HG03342 (cell line): Measurements from ENCODE around the gene AP2A1.
"Not testable (repeated sequence)": the region's sequence is repeated elsewhere in the genome, so short reads cannot be mapped to it uniquely, and the experiment has no call there.

Source experiments
- ATAC-seq: cut with Tn5 transposase; IDR thresholded peaks from one replicate; pipeline ENCODE4 v1.9.1; 2021; ENCODE audit warnings: mild to moderate bottlenecking, moderate library complexity; ENCODE audit not compliant: unreplicated experiment

Gene AP2A1

GRCh38 chr19:49811328-49811727 is 44.5 kb downstream of the AP2A1 start:
- no peak for ATAC-seq

DNA sequence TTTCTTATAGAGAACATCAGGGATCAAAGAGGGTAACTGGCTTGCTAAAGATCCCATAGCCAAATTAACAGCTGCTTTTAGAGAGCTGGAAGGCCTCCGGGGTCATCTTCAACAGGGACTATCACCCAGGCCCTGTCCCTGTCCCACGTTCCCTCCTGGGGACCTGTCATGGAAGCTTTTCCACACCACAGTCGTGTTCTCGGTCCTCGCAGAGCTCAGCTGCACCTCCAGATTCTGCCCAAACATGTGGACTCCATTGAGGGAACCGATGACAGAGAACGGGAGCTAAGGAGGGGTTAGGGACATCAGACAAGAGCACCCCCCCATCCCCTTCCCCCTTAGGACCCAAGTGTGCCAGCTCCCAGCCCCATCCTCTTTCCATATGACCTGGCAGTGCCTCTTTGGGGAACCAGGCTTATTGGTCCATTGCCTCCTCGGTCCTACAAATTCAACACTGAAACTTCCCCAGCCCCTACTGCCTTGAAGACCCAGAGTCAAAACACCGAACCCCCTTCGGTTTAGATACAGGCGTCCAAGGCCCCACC is 45.7 kb downstream of the AP2A1 start:
- ATAC-seq, result no peak

DNA sequence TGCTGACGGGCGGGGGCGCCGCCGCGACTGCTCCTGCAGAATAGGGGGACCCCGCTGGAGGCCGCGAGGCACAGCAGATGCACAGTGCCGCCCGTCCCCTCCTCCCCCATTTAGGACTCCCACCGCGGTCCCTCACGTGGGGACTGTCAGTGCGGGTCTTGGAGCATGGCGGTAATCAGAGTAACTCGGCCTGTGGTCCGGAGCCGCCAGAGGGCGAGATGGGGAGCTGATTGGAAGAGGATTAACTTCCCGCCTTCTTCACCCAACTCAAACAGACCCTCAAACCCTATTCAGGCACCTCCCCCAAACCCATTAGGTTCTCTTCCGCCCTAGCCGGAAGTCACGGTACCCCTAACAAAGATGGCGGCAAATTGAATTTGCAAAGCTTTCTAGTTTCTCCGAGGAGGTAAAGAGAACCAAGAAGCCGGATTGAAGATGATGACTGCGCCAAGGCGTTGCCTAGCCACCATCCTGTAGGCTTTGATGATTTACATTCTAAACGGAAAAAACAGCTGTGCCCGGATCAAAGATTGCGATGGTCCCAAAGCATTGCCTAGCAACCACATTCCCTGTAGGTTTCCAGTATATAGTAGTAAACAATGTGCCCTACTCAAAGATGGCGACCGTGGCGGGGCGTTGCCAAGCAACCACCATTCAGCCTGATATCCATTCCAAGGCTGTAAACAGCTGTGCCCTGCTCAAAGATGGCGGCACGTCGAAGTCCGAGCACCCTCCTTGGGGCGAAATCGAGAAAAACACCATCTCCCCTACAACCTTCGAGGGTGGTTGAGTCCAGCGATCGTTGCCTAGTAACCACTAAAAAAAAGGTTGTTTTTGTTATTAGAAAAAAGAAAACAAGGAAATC is 46.4 kb downstream of the AP2A1 start, which contains the start of gene FUZ:
Gene FUZ (minus strand): TSS at position 296 of the 865 bp plus-strand sequence. CDS start 186 bp downstream, at position 110.
- peak; percentile 45 for ATAC-seq

GRCh38 chr19:49814010-49814409 is 47.2 kb downstream of the AP2A1 start:
- no peak for ATAC-seq

DNA sequence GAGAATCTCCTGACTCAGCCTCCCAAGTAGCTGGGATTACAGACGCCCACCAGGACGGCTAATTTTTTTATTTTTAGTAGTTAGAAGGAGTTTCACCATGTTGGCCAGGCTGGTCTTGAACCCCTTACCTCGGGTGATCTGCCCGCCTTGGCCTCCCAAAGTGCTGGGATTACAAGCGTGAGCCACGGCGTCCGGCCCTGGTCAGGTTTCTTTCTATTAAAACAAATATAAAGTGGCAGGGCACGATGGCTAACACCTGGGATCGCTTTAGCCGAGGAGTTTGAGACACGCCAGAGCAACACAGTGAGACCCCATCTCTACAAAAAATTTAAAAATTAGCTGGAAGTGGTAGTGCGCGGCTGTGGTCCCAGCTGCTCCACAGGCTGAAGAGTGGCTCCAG is 49.8 kb downstream of the AP2A1 start:
- no peak for ATAC-seq

DNA sequence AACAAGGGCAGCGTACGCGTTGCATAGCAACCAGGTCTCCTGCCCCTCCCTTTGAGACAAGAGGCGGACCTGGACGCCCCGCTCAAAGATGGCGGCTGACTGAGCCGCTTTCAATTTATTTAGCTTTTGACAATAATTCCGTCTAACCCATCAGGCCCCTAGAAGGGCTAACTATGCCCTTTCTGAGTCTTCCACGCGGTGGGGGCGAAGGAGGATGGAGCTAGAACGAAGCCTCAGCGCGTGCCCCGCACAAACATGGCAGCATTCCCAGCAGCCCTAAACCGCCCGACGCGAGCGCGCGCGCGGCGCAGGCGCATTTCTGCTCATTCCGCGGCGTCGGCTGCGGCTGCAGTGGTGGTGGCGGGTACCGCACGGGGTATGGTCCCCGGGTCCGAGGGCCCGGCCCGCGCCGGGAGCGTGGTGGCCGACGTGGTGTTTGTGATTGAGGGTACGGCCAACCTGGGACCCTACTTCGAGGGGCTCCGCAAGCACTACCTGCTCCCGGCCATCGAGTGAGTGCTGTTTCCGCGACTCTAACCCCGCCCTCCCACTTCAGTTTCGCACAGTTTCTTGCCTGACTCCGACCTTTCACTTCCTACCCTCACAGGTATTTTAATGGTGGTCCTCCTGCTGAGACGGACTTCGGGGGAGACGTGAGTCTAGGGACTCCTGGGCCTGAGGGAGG is 51.3 kb downstream of the AP2A1 start, which contains the start of gene MED25:
Gene MED25 (plus strand): TSS at position 326 of the 685 bp plus-strand sequence. CDS start 53 bp downstream, at position 379.
- peak; percentile 52 for ATAC-seq

DNA sequence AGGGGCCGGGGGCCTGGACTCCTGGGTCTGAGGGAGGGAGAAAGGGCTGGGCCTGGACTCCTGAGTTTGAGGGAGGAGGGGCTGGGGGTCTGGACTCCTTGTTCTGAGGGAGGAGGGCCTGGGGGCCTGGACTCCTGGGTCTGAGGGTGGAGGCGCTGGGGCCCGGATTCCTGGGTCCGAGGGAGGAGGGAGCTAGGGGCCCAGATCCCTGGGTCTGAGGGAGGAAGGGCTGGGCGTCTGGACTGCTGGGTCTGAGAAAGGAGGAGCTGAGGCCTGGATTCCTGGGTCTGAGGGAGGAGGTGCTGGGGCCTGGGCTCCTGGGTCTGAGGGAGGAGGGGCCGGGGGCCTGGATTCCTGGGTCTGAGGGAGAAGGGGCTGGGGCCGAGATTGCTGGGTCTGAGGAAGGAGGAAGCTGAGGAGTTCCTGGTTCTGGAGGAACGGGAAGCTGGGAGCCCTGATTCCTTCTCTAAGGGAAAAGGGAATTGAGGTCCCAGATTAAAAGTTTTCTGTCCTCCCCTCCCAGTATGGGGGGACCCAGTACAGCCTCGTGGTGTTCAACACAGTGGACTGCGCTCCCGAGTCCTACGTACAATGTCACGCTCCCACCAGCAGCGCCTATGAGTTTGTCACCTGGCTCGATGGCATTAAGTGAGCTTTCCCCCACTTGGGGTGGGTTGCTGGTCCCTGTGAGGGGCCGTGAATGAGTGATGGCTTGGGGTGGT is 52.0 kb downstream of the AP2A1 start:
- ATAC-seq, result no peak

DNA sequence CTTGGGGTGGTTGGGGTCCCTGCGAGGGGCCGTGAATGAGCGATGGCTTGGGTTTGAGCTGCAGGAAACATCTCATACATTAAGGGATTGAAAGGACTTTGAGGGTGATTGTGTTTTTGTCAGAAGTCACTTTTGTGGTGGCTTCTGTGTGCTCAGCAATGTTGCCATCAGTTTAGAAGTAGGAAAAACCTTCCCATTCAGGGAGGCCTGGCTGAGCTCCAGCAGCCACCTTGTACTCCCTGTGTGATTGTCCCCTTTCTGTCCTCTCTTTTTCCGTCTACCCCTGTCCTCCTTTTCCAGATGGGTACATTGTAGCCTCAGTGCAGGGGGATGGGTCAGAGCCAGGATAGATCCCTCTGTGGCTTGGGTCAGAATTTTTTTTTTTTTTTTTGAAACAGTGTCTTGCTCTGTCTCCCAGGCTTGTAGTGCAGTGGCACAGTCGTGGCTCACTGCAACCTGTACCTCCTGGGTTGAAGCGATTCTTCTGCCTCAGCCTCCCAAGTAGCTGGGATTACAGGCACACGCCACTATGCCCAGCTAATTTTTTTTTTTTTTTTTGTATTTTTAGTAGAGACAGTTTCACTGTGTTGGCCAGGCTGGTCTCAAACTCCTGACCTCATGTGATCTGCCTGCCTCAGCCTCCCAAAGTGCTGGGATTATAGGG is 52.8 kb downstream of the AP2A1 start:
- ATAC-seq, result not testable (repeated sequence)

- no peak for ATAC-seq
Measured at GRCh38 chr19:49820125-49820524, 53.3 kb downstream of the AP2A1 start.

DNA sequence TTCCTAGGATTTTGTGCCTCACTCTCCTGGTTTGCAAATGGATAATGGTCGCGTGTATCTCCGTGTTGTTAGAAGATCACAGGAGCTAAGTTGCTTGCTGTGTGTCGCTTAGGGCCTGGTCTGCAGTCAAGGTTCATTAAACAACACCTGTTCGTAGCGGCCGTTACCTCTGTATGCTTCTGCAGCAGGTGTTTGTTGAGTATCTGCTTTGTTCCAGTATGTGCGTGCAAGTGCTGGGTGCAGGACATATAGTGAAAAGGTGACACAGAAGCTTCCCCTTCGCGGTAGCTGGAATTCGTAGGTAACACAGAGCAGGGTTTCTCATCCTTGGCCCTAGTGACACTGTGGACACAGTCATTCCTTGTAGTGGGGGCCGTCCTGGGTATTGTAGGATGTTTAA is 56.7 kb downstream of the AP2A1 start:
- ATAC-seq, result no peak

DNA sequence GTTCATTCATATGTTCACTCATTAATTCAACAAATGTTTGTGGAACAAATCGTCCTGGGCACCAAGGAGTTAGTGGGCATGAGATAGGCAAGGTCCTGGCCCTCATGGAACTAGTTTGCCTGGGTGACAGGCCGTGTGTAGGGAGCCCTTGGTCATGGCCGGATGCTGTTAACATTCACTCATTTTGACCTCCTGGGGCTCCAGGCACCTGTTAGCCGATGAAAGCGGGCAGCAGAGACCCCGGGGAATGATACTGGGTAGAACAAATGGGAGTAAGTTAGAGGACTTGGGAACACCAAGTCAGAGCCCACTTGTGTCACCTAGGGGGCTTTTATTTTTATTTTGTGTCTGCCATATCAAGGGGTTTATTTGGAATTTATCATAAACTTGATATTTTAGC is 57.9 kb downstream of the AP2A1 start:
- ATAC-seq, result no peak

- ATAC-seq, result no peak
Measured at GRCh38 chr19:49827034-49827433, 60.2 kb downstream of the AP2A1 start.

GRCh38 chr19:49829200-49829599 is 62.4 kb downstream of the AP2A1 start:
- no peak for ATAC-seq

- no peak for ATAC-seq
Measured at GRCh38 chr19:49829721-49830120, 62.9 kb downstream of the AP2A1 start.

DNA sequence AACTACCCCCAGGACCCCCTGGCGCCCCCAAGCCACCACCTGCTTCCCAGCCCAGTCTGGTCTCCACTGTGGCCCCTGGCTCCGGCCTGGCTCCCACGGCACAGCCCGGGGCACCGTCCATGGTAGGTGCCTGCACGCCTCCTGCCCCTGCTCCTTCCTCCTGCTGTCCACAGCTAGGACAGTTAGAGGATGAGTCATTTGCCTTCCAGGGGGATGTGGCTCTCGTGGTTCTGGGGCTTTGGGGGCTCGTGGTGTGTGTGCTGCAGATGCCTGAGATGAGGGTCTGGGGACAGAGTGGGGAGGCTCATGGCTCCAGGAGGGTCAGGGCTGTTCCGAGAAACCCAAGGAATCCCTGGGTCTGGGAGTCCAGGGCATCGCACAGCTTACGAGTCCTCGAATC is 64.0 kb downstream of the AP2A1 start:
- ATAC-seq, result no peak

DNA sequence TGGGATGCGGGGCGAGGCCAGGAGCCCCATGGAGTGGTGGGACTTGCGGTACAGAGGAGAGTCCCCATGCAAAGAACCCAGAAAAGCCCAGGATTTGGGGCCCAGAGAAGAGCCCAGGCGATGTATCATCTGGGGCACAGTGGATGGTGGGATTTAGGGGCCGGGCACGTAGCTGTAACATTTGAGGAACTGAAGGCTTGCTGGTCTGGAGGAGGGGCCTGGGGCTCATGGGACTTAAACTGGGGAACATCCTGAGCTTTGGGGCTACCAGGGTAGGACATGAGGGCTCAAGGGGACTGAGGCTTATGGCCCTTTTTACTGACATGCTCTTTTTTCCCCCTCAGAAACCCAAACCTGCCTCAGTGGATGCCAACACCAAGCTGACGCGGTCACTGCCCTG is 64.8 kb downstream of the AP2A1 start:
- ATAC-seq, result no peak

DNA sequence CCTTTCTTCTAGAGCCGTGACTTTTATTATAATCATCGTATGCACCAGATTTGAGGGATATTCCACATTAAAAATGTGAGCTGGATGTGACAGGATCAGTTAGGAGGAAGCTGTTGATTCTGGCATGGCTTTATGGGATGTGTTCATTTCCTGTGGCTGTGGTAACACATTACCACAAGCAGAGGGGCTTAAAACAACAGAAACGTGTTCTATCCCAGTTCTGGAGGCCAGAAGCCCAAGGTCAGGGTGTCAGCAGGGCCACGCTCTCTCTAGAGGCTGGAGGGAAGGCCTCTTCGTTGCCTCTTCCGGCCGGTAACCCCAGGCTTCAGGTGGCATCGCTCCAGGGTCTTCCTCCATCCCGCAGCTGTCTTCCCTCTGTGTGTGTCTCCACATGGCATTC is 65.8 kb downstream of the AP2A1 start:
- ATAC-seq, result no peak

DNA sequence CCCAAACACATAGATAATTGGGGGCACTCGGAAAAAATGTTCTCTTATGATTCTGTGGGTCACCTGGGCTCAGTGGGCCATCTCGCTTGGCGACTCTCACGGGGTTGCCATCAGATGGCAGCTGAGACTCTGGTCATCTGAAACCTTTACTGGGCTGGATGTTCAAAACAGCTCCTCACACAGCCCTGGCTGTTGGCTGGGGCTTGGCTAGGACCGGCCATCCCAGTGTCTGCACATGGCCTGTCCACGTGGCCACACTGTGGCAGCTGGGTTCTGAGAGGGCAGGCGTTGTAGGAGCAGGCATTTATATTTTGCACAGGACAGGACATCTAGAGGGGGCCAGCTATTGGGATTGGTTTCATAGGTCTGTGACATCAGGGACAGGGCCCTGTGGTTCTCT is 66.8 kb downstream of the AP2A1 start:
- no peak for ATAC-seq

DNA sequence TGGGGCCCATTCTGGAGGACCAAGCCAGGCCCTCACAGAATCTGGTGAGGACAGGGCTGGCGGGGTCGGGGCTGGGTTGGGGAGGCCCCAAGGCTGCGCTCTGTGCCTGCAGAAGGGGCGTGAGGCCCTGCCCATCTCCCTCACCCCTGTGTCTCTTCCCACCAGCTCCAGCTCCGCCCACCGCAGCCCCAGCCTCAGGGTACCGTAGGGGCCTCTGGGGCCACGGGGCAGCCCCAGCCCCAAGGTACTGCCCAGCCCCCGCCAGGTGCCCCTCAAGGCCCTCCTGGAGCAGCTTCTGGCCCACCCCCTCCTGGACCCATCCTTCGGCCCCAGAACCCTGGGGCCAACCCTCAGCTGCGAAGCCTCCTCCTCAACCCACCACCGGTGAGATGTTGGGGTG is 68.8 kb downstream of the AP2A1 start:
- ATAC-seq, result no peak

DNA sequence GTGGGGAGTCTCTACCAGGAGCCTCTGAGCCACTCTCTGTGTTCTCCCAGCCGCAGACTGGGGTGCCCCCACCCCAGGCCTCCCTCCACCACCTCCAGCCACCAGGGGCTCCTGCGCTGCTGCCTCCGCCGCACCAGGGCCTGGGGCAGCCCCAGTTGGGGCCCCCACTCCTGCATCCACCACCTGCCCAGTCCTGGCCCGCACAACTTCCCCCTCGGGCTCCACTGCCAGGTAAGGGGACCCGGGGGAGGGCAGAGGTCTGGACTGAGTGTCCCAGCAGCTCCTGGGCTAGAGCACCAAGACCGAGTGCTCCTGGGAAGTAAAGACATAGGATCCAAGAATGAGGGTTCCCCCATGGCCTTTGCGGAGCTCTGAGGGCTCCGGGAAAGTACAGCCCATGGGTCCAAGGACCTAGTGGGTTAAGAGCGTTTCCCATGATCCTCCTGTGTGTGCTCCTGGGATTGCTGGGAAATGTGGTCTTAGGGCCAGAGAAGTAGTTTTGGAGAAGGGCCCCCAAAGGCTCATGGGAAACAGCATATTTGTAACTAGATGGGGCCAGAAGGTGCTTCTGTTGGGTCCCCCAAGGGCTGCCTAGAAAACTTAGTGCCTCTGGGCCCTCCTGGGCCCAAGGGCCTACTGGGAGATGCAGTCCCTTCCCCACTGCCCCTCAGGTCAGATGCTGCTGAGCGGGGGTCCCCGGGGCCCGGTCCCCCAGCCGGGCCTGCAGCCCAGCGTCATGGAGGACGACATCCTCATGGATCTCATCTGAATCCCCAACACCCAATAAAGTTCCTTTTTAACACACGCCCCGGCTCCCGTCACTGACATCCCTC is 69.6 kb downstream of the AP2A1 start:
- ATAC-seq, result no peak
